A549 (cell line): Measurements from ENCODE around the gene GRIP2.

Experiments used
- ATOH8 ChIP-seq: fragments of 250-450 bp; sonication (Bioruptor Pico); IDR thresholded peaks from 2 replicates; pipeline ENCODE4 v1.5.0; 2020; ENCODE audit warnings: low read depth, mild to moderate bottlenecking, moderate library complexity
- CBX8 ChIP-seq: fragments of 200-600 bp; sonication (generic); IDR thresholded peaks from 2 replicates; pipeline ENCODE4 v1.6.1; 2016
- CHD2 ChIP-seq: fragments of 150-350 bp; IDR thresholded peaks from 2 replicates; pipeline ENCODE4 v1.6.1; 2014; ENCODE audit warnings: low read length; ENCODE audit not compliant: partially characterized antibody
- EP300 ChIP-seq, 2 experiments: fragments of >200 bp; sonication (Bioruptor Twin); formaldehyde crosslinking; IDR thresholded peaks; 2 replicates in 1 of 2; 3 replicates in 1 of 2; pipeline ENCODE4 v1.6.1; 2016 to 2017
- HEYL ChIP-seq: fragments of 250-450 bp; sonication (Bioruptor Pico); IDR thresholded peaks from 2 replicates; pipeline ENCODE4 v1.8.0; 2021; ENCODE audit warnings: mild to moderate bottlenecking, moderate library complexity
- POLR2A ChIP-seq: IDR thresholded peaks from 2 replicates; pipeline ENCODE4 v1.6.1; 2012; ENCODE audit warnings: mild to moderate bottlenecking, low read length
- RFX5 ChIP-seq: fragments of 450-650 bp; IDR thresholded peaks from 2 replicates; pipeline ENCODE4 v1.7.1; 2014; ENCODE audit warnings: antibody characterized with exemption, mild to moderate bottlenecking, moderate library complexity
- ZFP36 ChIP-seq: fragments of 450-650 bp; IDR thresholded peaks from 2 replicates; pipeline ENCODE4 v1.6.1; 2014; ENCODE audit warnings: borderline replicate concordance; ENCODE audit not compliant: partially characterized antibody
- TF ChIP-seq, protein P1 (sequence below): fragments of >200 bp; sonication (Bioruptor Twin); formaldehyde crosslinking; IDR thresholded peaks from 3 replicates; pipeline ENCODE4 v1.5.1; 2016
- TF ChIP-seq, protein P2 (sequence below): IDR thresholded peaks from 2 replicates; pipeline ENCODE4 v1.6.1; 2012; ENCODE audit warnings: low read depth, borderline replicate concordance

DNA sequence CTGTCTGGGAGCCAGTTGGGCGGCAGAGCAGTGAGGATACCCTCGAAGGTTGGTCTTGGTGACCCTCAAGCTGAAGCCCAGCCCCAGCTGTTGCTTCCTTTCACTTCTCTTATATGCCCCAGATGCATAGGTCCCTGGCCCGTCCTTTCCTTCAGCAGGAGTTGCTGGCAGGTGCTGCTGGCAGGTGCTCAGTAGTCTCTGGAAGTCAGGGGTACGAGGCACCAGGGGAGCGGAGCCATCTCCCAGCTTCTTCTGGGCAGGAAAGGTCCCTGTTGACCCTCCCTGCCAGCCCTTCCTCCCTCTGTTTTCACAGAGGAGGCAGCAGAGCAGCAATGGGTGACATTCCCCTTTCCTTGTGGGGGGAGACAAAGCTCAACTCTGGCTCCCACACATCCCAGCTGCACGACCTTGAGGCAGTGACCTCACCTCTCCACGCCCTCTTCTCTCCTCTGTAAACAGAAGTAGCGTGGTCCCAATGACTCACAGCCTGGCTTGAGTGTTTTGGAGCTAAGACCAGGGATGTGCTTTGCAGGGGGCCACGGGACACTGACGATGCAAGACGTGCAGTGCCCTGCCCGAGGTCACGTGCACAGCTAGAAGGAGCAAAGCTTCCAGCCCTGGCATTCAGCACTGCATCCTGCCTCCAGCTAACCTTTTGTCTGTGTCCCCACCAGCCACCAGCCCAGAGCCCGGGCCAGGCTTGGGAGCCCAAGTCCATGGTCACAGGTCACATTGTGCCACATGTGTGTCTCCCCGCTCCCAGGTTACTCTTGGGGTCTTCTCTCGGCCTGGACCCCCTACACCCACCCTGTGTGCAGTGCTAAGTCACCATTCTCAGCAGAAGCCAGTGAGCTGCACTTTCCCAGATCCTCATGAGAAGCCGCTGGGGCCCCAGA lies 88.0 kb downstream of the GRIP2 start:
- TF ChIP-seq CHD2 (no peak), POLR2A (no peak), EP300 (IDR thresholded peaks at IDR 0.05) (peak; percentile 58 to 70; a peak in 2 of 5 replicates), ZFP36 (peak; percentile 94), CBX8 (no peak), HEYL (CRISPR knock-in tag) (no peak), RFX5 (no peak), ATOH8 (CRISPR knock-in tag) (no peak)
- TF ChIP-seq, protein P1, sequence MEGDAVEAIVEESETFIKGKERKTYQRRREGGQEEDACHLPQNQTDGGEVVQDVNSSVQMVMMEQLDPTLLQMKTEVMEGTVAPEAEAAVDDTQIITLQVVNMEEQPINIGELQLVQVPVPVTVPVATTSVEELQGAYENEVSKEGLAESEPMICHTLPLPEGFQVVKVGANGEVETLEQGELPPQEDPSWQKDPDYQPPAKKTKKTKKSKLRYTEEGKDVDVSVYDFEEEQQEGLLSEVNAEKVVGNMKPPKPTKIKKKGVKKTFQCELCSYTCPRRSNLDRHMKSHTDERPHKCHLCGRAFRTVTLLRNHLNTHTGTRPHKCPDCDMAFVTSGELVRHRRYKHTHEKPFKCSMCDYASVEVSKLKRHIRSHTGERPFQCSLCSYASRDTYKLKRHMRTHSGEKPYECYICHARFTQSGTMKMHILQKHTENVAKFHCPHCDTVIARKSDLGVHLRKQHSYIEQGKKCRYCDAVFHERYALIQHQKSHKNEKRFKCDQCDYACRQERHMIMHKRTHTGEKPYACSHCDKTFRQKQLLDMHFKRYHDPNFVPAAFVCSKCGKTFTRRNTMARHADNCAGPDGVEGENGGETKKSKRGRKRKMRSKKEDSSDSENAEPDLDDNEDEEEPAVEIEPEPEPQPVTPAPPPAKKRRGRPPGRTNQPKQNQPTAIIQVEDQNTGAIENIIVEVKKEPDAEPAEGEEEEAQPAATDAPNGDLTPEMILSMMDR: no peak
- TF ChIP-seq, protein P2, sequence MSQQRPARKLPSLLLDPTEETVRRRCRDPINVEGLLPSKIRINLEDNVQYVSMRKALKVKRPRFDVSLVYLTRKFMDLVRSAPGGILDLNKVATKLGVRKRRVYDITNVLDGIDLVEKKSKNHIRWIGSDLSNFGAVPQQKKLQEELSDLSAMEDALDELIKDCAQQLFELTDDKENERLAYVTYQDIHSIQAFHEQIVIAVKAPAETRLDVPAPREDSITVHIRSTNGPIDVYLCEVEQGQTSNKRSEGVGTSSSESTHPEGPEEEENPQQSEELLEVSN: no peak; the same call in 1 of the 2 replicates
